Lower leg skin (tissue), 3 donors: ENCODE data around the gene SYP.

ENCODE experiments used
- POLR2A ChIP-seq, 2 donors: fragments of 450-650 bp; IDR thresholded peaks; one replicate each; pipeline ENCODE4 v1.6.1; 2016 to 2017; ENCODE audit warnings: antibody characterized with exemption in 2 of 2, mild to moderate bottlenecking in 1 of 2, moderate library complexity in 1 of 2
- TF ChIP-seq, protein P1 (sequence below), 3 donors: fragments of 450-650 bp; IDR thresholded peaks; one replicate each; pipeline ENCODE4 v1.5.1; 2016; ENCODE audit warnings: antibody characterized with exemption in 3 of 3, mild to moderate bottlenecking in 3 of 3, moderate library complexity in 2 of 3

DNA sequence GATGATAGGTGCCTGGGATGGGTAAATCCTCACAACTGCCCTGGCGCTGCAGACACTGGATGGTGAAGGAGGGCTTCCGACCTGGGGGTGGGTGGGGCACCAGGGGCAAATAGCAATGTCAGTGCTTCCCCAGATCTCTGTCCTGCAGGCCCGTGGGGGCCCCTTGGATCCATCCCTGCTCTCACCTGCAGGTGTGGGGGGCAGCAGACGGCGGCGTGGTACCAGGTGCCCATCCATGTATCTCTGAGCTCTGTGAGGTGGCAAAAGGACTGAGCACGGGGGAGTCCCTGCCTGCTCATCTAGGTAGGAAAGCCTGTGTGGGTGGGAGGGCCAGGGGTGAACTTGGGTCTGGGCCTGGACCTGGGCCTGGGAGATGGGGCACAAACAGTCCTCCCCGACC, 6.5 kb upstream of the SYP start:
- TF ChIP-seq, protein P1, sequence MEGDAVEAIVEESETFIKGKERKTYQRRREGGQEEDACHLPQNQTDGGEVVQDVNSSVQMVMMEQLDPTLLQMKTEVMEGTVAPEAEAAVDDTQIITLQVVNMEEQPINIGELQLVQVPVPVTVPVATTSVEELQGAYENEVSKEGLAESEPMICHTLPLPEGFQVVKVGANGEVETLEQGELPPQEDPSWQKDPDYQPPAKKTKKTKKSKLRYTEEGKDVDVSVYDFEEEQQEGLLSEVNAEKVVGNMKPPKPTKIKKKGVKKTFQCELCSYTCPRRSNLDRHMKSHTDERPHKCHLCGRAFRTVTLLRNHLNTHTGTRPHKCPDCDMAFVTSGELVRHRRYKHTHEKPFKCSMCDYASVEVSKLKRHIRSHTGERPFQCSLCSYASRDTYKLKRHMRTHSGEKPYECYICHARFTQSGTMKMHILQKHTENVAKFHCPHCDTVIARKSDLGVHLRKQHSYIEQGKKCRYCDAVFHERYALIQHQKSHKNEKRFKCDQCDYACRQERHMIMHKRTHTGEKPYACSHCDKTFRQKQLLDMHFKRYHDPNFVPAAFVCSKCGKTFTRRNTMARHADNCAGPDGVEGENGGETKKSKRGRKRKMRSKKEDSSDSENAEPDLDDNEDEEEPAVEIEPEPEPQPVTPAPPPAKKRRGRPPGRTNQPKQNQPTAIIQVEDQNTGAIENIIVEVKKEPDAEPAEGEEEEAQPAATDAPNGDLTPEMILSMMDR (IDR thresholded peaks at IDR 0.05), result no peak
- TF ChIP-seq POLR2A (IDR thresholded peaks at IDR 0.05), result no peak
